Measurements from ENCODE around the gene ABCA13.
"Not testable (repeated sequence)": the region's sequence is repeated elsewhere in the genome, so short reads cannot be mapped to it uniquely, and the experiment has no call there.

Gene ABCA13

GRCh38 chr7:48177271-48177670 is 6.0 kb downstream of the ABCA13 start:
- DNase-seq, result no peak

- DNase-seq, result no peak
Observed at GRCh38 chr7:48179496-48180030, 8.3 kb downstream of the ABCA13 start.

- no peak for DNase-seq
Observed at GRCh38 chr7:48180981-48181380, 9.7 kb downstream of the ABCA13 start.

GRCh38 chr7:48182718-48183369 is 11.6 kb downstream of the ABCA13 start:
- no peak for DNase-seq

- DNase-seq, result no peak
Observed at GRCh38 chr7:48183370-48183743, 12.1 kb downstream of the ABCA13 start.

- DNase-seq, result no peak
Observed at GRCh38 chr7:48183965-48184364, 12.7 kb downstream of the ABCA13 start.

- DNase-seq, result no peak
Observed at GRCh38 chr7:48188776-48189520, 17.7 kb downstream of the ABCA13 start.

- DNase-seq, result no peak
Observed at GRCh38 chr7:48192996-48193395, 21.7 kb downstream of the ABCA13 start.

- no peak for DNase-seq
Observed at GRCh38 chr7:48193421-48193820, 22.2 kb downstream of the ABCA13 start.

GRCh38 chr7:48200946-48201589 is 29.8 kb downstream of the ABCA13 start:
- not testable (repeated sequence) for DNase-seq

- DNase-seq, result not testable (repeated sequence)
Observed at GRCh38 chr7:48202916-48203315, 31.7 kb downstream of the ABCA13 start.

- DNase-seq, result no peak
Observed at GRCh38 chr7:48207155-48207675, 36.0 kb downstream of the ABCA13 start.

GRCh38 chr7:48209004-48209600 is 37.8 kb downstream of the ABCA13 start:
- DNase-seq, result no peak

GRCh38 chr7:48213226-48213625 is 42.0 kb downstream of the ABCA13 start:
- no peak for DNase-seq

GRCh38 chr7:48217266-48217665 is 46.0 kb downstream of the ABCA13 start:
- DNase-seq, result no peak

GRCh38 chr7:48217753-48218152 is 46.5 kb downstream of the ABCA13 start:
- no peak for DNase-seq

- no peak for DNase-seq
Observed at GRCh38 chr7:48224042-48224441, 52.8 kb downstream of the ABCA13 start.

- no peak for DNase-seq
Observed at GRCh38 chr7:48225101-48225500, 53.8 kb downstream of the ABCA13 start.

GRCh38 chr7:48237354-48237753 is 66.1 kb downstream of the ABCA13 start:
- no peak for DNase-seq

- DNase-seq, result no peak
Observed at GRCh38 chr7:48242846-48243245, 71.6 kb downstream of the ABCA13 start.

- DNase-seq, result no peak
Observed at GRCh38 chr7:48244864-48245271, 73.6 kb downstream of the ABCA13 start.

GRCh38 chr7:48245751-48246472 is 74.7 kb downstream of the ABCA13 start:
- no peak for DNase-seq

All from CD4-positive, alpha-beta T cell treated with Interleukin-17A for 4 hours (primary cell).